ENCODE measurements around the gene FNIP2.
"Not testable (repeated sequence)": the region's sequence is repeated elsewhere in the genome, so short reads cannot be mapped to it uniquely, and the experiment has no call there.

DNA sequence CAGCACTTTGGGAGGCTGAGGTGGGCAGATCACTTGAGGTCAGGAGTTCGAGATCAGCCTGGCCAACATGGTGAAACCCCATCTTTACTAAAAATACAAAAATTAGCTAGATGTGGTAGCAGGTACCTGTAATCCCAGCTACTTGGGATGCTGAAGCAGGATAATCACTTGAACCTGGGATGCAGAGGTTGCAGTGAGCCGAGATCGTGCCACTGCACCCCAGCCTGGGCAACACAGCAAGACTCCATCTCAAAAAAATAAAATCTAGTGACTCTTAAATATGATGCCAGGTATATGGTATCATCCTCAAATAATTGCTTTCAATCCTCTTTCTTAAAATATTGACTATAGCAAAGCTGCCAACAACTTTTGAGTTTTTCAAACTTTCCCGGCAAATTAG, 40.4 kb downstream of the FNIP2 start:
- TF ChIP-seq, protein P1, sequence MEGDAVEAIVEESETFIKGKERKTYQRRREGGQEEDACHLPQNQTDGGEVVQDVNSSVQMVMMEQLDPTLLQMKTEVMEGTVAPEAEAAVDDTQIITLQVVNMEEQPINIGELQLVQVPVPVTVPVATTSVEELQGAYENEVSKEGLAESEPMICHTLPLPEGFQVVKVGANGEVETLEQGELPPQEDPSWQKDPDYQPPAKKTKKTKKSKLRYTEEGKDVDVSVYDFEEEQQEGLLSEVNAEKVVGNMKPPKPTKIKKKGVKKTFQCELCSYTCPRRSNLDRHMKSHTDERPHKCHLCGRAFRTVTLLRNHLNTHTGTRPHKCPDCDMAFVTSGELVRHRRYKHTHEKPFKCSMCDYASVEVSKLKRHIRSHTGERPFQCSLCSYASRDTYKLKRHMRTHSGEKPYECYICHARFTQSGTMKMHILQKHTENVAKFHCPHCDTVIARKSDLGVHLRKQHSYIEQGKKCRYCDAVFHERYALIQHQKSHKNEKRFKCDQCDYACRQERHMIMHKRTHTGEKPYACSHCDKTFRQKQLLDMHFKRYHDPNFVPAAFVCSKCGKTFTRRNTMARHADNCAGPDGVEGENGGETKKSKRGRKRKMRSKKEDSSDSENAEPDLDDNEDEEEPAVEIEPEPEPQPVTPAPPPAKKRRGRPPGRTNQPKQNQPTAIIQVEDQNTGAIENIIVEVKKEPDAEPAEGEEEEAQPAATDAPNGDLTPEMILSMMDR (conservative IDR thresholded peaks at IDR 0.05 in 1 of 2, IDR thresholded peaks at IDR 0.05 in 1 of 2; ENCODE audit: low read depth in 1 of 2, low read length in 2 of 2): not testable (repeated sequence)
- TF ChIP-seq EZH2 (IDR thresholded peaks at IDR 0.05; ENCODE audit: low read length, missing control alignments): not testable (repeated sequence)
